Measurements from ENCODE around the gene HOMEZ. TPM values are rescaled to one million over a fixed set of nuclear protein-coding genes. Genes with fewer than 3 reads are reported as not detected.
"Not testable (repeated sequence)": the region's sequence is repeated elsewhere in the genome, so short reads cannot be mapped to it uniquely, and the experiment has no call there.

HOMEZ gene
- total and polyA plus RNA-seq, 3 donors from 2014 or later: 31.7 to 71.6 (median 37.7) TPM

DNA sequence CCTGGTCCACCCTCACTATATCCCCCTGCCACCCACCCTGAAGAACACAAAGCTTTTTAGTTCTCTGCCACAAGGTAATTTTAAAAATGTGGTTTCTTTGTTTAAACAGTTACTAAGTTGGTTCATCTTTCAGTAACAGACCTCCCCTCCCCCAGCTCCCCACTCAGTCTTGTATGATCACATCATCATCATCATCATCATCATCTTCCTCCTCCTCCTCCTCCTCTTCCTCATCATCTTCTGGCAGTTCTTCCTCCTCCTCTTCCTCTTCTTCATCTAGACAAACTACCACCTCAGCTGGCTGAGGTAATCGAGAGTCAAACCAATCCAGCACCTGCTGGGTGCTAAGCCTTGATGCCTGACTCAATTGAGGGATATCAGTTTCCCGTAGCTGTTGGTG lies 10.5 kb downstream of the HOMEZ start:
- TF ChIP-seq, protein P1, sequence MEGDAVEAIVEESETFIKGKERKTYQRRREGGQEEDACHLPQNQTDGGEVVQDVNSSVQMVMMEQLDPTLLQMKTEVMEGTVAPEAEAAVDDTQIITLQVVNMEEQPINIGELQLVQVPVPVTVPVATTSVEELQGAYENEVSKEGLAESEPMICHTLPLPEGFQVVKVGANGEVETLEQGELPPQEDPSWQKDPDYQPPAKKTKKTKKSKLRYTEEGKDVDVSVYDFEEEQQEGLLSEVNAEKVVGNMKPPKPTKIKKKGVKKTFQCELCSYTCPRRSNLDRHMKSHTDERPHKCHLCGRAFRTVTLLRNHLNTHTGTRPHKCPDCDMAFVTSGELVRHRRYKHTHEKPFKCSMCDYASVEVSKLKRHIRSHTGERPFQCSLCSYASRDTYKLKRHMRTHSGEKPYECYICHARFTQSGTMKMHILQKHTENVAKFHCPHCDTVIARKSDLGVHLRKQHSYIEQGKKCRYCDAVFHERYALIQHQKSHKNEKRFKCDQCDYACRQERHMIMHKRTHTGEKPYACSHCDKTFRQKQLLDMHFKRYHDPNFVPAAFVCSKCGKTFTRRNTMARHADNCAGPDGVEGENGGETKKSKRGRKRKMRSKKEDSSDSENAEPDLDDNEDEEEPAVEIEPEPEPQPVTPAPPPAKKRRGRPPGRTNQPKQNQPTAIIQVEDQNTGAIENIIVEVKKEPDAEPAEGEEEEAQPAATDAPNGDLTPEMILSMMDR (IDR thresholded peaks at IDR 0.05): no peak
- no peak for TF ChIP-seq POLR2A (IDR thresholded peaks at IDR 0.05)
- Histone ChIP-seq H3K36me3 (ENCODE audit: low read depth, missing control alignments) (no peaks in the 10 kb centered on the region), H3K27me3 (no peaks in the 10 kb centered on the region), H3K4me1 (no peaks in the 10 kb centered on the region), H3K27ac (no peak overlapping the region), H3K9me3 (no peaks in the 10 kb centered on the region), H3K4me3 (no peak overlapping the region)
- WGBS, 2 donors: 93% methylated on average over 2 of the region's 2 CpGs
- no peak for DNase-seq
- intact Hi-C loops (cut with DNase I; ENCODE audit: low total_unique reads): no loop called here

DNA sequence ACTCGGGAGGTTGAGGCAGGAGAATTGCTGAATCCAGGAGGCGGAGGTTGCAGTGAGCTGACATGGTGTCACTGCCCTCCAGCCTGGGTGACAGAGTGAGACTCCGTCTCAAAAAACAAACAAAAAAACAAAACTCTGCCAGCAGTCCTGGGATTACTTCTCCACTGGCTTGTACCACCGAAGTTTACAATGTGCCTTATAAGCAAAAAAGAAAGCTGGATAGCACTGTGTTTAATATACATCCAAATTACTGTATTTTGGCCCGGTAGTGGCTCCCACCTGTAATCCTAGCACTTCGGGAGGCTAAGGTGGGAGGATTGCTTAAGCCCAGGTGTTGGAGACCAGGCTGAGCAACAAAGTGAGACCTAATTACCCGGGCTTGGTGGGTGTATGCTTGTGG lies 16.7 kb downstream of the HOMEZ start:
- Histone ChIP-seq H3K4me3 (no peak overlapping the region), H3K27me3 (no peaks in the 10 kb centered on the region), H3K9me3 (no peaks in the 10 kb centered on the region), H3K36me3 (ENCODE audit: low read depth, missing control alignments) (no peaks in the 10 kb centered on the region), H3K4me1 (no peaks in the 10 kb centered on the region), H3K27ac (no peak overlapping the region)
- 88 to 92% methylated on average over 6 to 7 of the region's 7 CpGs for WGBS, 2 donors
- no peak for TF ChIP-seq POLR2A (IDR thresholded peaks at IDR 0.05)
- TF ChIP-seq, protein P1 (IDR thresholded peaks at IDR 0.05): no peak
- no peak for DNase-seq
- intact Hi-C loops (cut with DNase I; ENCODE audit: low total_unique reads): no loop called here

DNA sequence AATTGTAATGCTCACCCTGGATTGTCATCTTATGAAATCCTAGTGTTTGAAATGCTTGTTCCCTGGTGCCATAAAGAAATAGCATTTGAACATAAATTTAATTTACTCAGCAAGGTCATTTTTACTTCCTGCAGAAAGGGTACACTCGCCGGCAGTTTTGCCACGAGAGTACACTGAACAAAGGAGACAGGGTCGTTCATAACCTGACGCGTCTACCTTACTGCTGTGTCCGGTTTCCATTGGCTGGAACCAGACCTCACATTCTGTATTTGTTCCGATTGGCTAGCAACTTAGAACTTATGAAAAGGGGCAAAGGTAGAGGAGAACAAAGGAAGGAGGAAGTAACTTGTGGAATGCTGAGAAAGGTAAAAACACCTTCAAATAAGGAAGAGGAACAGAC lies 25.1 kb downstream of the HOMEZ start:
- DNase-seq; H3K27ac ChIP-seq; H3K36me3 ChIP-seq (ENCODE audit: low read depth, missing control alignments); H3K9me3 ChIP-seq; intact Hi-C loops (cut with DNase I; ENCODE audit: low total_unique reads); H3K4me3 ChIP-seq; H3K4me1 ChIP-seq; H3K27me3 ChIP-seq: not testable (repeated sequence)
- WGBS, 2 donors: 67 to 71% methylated on average over 8 of the region's 8 CpGs

DNA sequence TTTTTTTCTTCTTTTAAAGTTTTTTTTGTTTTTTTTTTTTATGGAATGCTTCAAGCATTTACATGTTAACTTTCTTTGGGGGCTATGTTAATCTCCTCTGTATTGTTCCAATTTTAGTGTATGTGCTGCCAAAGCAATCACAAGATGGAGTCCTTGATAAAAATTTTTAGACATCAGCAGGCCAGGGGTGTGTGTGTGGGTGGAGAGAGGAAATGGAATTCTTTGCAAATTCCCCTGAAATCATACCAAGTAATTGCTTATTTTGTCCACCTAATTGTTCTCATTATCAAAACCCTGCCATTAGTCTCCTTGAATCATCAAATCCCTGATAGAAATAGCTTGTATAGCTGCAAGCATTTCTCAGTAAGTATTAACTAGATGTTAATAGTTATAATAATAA lies 26.5 kb downstream of the HOMEZ start:
- H3K36me3 ChIP-seq (ENCODE audit: low read depth, missing control alignments): no peaks in the 10 kb centered on the region
- intact Hi-C loops (cut with DNase I; ENCODE audit: low total_unique reads): no loop called here
- no peak for DNase-seq
- H3K9me3 ChIP-seq: no peaks in the 10 kb centered on the region
- H3K4me1 ChIP-seq: no peaks in the 10 kb centered on the region
- no peak for TF ChIP-seq POLR2A (IDR thresholded peaks at IDR 0.05)
- H3K27me3 ChIP-seq: no peaks in the 10 kb centered on the region
- no peak overlapping the region for H3K27ac ChIP-seq
- no peak overlapping the region for H3K4me3 ChIP-seq

DNA sequence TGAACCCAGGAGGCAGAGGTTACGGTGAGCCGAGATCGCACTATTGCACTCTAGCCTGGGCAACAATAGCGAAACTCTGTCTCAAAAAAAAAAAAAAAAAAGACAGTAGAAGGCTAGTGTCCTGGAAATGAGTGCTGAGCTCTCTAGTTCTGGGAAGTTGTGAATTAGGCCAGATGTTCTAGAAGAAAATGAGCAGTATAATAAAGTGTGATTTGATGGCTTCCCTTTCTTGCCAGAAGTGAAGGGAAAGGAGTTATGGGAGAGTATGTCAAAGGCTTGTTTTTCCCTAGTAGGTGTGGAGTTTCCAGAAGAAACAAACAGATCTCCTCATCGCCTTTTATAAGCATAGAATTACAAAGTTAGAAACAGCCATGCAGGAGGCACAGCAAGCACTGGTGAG lies 27.7 kb downstream of the HOMEZ start:
- Histone ChIP-seq H3K9me3 (no peaks in the 10 kb centered on the region), H3K4me1 (no peaks in the 10 kb centered on the region), H3K27ac (no peak overlapping the region), H3K36me3 (ENCODE audit: low read depth, missing control alignments) (no peaks in the 10 kb centered on the region), H3K4me3 (no peak overlapping the region), H3K27me3 (no peaks in the 10 kb centered on the region)
- WGBS, 2 donors: 88 to 89% methylated on average over 5 of the region's 5 CpGs
- intact Hi-C loops (cut with DNase I; ENCODE audit: low total_unique reads): no loop called here
- DNase-seq: no peak
- TF ChIP-seq, protein P1 (IDR thresholded peaks at IDR 0.05): no peak
- no peak for TF ChIP-seq POLR2A (IDR thresholded peaks at IDR 0.05)

DNA sequence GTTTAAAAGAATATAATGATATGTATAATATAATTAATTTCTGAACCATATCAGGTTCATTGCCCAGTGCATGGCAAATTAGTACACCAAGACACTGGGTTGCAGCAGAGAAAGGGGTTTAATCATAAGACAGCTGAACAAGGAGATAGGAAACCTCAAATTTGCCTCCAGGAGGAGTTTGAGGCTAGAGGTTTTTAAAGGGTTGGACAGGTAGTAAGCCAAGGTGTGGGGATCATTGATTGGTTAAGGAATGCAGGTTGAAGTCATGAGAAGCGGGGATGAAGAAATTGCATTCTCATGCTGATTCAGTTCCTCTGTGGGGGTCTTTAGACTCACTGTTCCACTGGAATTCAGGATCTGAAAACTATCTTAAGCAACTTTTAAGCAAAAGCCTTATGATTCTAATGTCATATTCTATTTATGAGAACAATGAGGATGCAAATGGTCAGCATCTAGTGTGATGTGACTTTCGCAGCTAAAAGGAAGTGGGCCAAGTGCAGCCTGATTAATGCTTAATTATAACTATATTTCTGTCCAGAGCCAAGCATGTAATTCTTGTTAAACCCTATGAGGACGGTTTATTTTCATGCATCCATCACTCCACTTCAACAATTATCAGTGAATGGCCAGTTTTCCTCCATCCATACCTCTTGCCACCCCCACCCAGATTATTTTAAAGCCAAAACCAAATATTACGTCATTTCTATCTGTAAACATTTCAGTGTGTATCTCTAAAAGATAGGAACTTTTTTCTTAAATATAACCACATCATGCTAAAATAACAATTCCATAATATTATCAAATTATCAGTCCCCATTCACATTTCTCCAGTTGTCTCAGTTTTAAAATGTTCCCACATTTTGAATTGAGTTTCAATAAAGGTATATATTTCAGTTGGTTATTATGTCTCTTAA lies 33.3 kb downstream of the HOMEZ start:
- H3K9me3 ChIP-seq: no peaks in the 10 kb centered on the region
- no peaks in the 10 kb centered on the region for H3K4me1 ChIP-seq
- no peak overlapping the region for H3K27ac ChIP-seq
- no peak overlapping the region for H3K4me3 ChIP-seq
- no peak for DNase-seq
- TF ChIP-seq, protein P1 (IDR thresholded peaks at IDR 0.05): no peak
- no peak for TF ChIP-seq POLR2A (IDR thresholded peaks at IDR 0.05)
- no peaks in the 10 kb centered on the region for H3K36me3 ChIP-seq (ENCODE audit: low read depth, missing control alignments)
- intact Hi-C loops (cut with DNase I; ENCODE audit: low total_unique reads): no loop called here
- no peaks in the 10 kb centered on the region for H3K27me3 ChIP-seq
- WGBS, 2 donors: 80 to 82% methylated on average over 4 of the region's 4 CpGs
